Pancreas (tissue), 10 donors: Measurements from ENCODE around the gene CALR. TPM values are rescaled to one million over a fixed set of nuclear protein-coding genes. Genes with fewer than 3 reads are reported as not detected.

Experiments used
- ATAC-seq, 4 donors: fragments of 200-7000 bp; cut with Tn5 transposase; one replicate each; pipeline versions ENCODE4 v1.8.0 to v1.9.1; 2020; ENCODE audit warnings: mild to moderate bottlenecking in 4 of 4, moderate library complexity in 4 of 4
- DNase-seq, 6 donors: peaks; one replicate each; pipeline ENCODE4 v3.0.0-alpha.2; 2020
- FAIRE-seq: peaks from 2 replicates; lab custom pipeline; 2012; peaks lifted over from hg19 to GRCh38; lab: Jason Lieb, UNC
- H3K27ac ChIP-seq, 4 donors: fragments of 200-600 bp; sonication (generic); 1 replicate in 3 of 4; 2 replicates in 1 of 4; pipeline versions ENCODE4 v1.5.0 to v1.8.0; 2020
- H3K27me3 ChIP-seq, 4 donors: fragments of 200-600 bp; one replicate each; pipeline ENCODE4 v1.8.0; 2021
- H3K36me3 ChIP-seq, 3 donors: fragments of 200-600 bp; sonication (generic) in 1 of 3; one replicate each; pipeline versions ENCODE4 v1.5.0 to v1.8.0; 2020 to 2021
- H3K4me1 ChIP-seq, 3 donors: fragments of 200-600 bp; one replicate each; pipeline ENCODE4 v1.8.0; 2021
- H3K4me3 ChIP-seq, 4 donors: fragments of 200-600 bp; sonication (generic) in 2 of 4; one replicate each; pipeline versions ENCODE4 v1.5.0 to v1.8.0; 2020 to 2021
- H3K9me3 ChIP-seq, 4 donors: fragments of 200-600 bp; one replicate each; pipeline ENCODE4 v1.8.0; 2021
- CTCF ChIP-seq, 4 donors: fragments of 200-600 bp; sonication (generic) in 3 of 4; IDR thresholded peaks; one replicate each; pipeline versions ENCODE4 v1.5.0 to v1.8.0; 2021; ENCODE audit warnings: antibody characterized with exemption in 4 of 4
- WGBS, 2 donors: extraction: QIAGEN DNeasy Blood & Tissue Kit; methylation state at CpG; one replicate each; pipeline ENCODE4 v1.1.7; 2013; 5-methylcytosine and 5-hydroxymethylcytosine counted together
- intact Hi-C, 3 donors: fragments of 100-400 bp; cut with DNase I; formaldehyde crosslinking; loops; one replicate each; pipeline versions ENCODE4 v1.11.1 to v1.14.2; 2022
- polyA plus RNA-seq, 2 donors: library from polyadenylated mRNA; stranded (reverse); fragments of 200-250 nt; gene quantifications; one replicate each; pipeline ENCODE4 v1.2.3, GENCODE V29; 2013
- total RNA-seq, 6 donors: library from RNA; stranded (reverse); fragmentation: NEBNext Ultra II Directional in 4 of 6; extraction: Animal tissue kit (Norgen Biotek cat#: 25700) in 4 of 6; gene quantifications; one replicate each; pipeline versions ENCODE4 v1.2.1 to v1.2.4, GENCODE V29; 2021 to 2023
- donor health status: healthy with polysubstance abuse.
- donor health status: DM: no; HTN: no; CAD: no; lungs with moderate emphysema.
- donor health status: DM: no; HTN: no; CAD: no.
- donor health status: control.
- donor health status: control.
- donor health status: Bipolar disorder and iron deficiency.
- donor health status: DM: yes; HTN: yes; CAD: no.
- donor health status: DM: no; HTN: no; CAD: no.
- donor health status: DM: no; HTN: no; CAD: no.
- donor health status: DM: yes; HTN: yes; CAD: no.

CALR gene
- total and polyA plus RNA-seq, 8 donors = 132 to 681 (median 305) TPM

DNA sequence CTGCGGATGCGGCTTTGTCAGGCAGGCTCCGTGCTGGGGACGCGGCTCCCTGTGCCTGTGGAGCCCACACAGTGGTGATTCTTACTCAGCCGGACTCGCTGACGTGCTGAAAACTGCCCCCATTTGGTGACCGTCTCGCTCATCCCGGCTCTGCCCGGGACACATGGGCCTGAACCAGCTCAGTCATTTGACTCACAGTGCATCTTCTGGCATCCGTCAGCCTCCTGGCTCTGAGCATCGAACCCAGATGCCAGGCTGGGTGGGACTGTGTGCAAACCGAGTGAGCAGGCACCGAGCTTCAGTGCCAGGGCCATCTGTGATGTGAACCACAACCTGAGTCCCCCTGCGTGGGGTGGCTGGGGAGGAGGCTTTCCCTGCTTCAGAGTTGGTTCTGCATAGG is 41.9 kb upstream of the CALR start:
- Histone ChIP-seq H3K36me3 (no peaks in the 10 kb centered on the region), H3K9me3 (no peaks in the 10 kb centered on the region), H3K27ac (no peak overlapping the region), H3K27me3 (no peaks in the 10 kb centered on the region), H3K4me3 (no peak overlapping the region), H3K4me1 (peaks cover 0 to 7% (median 0%) of the 10 kb centered on the region in 3 donors)
- WGBS, 2 donors = 94 to 97% methylated on average over 17 of the region's 17 CpGs
- no peak for TF ChIP-seq CTCF (IDR thresholded peaks at IDR 0.05)
- FAIRE-seq (no peak), ATAC-seq (no peak), DNase-seq (no peak)
- intact Hi-C loops = no loop called here

GRCh38 chr19:12899891-12900518 is 38.4 kb upstream of the CALR start:
- no peak for TF ChIP-seq CTCF (IDR thresholded peaks at IDR 0.05)
- no peak for DNase-seq
- ATAC-seq = no peak

DNA sequence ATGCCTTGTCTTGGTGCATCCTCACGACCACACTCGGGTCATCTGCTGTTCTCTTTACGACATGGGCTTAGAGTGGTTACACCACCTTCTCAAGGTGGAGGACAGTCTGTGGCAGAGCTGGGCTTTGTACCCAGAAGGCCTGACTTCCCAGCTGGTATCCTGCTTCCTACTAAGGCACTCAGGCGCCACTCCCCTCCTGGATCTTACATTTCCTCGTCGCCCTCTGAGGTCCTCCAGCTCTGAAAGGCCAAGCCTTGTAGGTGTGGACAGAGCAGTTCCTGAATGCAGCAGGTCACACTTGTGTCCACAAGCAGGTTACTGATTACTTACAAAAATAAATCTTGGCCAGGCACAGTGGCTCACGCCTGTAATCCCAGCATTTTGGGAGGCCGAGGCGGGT is 31.2 kb upstream of the CALR start:
- no peak for TF ChIP-seq CTCF (IDR thresholded peaks at IDR 0.05)
- no peak overlapping the region for H3K27ac ChIP-seq
- ATAC-seq (peak in 2 of 4 donors; percentile 11 to 27), FAIRE-seq (no peak), DNase-seq (no peak)
- H3K27me3 ChIP-seq = no peaks in the 10 kb centered on the region
- WGBS, 2 donors = 88 to 92% methylated on average over 9 of the region's 9 CpGs
- intact Hi-C loops = no loop called here
- H3K4me3 ChIP-seq = no peak overlapping the region
- no peaks in the 10 kb centered on the region for H3K4me1 ChIP-seq
- H3K36me3 ChIP-seq = no peaks in the 10 kb centered on the region
- H3K9me3 ChIP-seq = no peaks in the 10 kb centered on the region

More at GRCh38 chr19:12899891-12900518, 38.4 kb upstream of the CALR start:
- H3K4me1 ChIP-seq = no peaks in the 10 kb centered on the region
- H3K4me3 ChIP-seq = no peak overlapping the region
- FAIRE-seq = no peak
- H3K27ac ChIP-seq = no peak overlapping the region
- no peaks in the 10 kb centered on the region for H3K36me3 ChIP-seq
- whole genome bisulfite sequencing, 2 donors = 84 to 91% methylated on average over 10 of the region's 10 CpGs
- no peaks in the 10 kb centered on the region for H3K27me3 ChIP-seq
- intact Hi-C loops = no loop called here
- no peaks in the 10 kb centered on the region for H3K9me3 ChIP-seq

DNA sequence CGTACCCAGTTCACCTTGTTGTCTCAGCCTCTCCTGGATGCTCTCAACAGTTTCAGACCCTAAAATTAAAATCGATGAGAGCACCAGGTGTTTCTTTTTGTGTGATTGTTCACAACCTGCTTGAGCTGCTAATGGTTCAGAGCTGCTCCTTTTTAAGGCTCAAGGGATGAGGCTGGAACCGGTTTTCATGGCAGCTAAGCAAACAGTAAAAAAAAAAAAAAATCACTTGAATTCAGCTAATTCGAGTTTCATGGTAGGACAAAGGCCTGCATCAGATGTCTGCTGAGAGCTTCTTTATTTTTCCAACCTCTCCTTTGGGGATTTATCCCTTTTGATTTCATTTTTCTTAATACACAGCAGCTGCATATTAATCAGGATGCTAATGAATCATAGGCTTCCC is 25.8 kb upstream of the CALR start:
- intact Hi-C loops = no loop called here
- peak overlapping the region in 2 of 4 donors; percentile 23 for H3K4me3 ChIP-seq
- TF ChIP-seq CTCF (IDR thresholded peaks at IDR 0.05) = no peak
- H3K27me3 ChIP-seq = no peaks in the 10 kb centered on the region
- DNase-seq (no peak), FAIRE-seq (no peak), ATAC-seq (peak; percentile 8 to 12 (median 10))
- peak overlapping the region; percentile 58 to 70 (median 64) for H3K27ac ChIP-seq
- no peaks in the 10 kb centered on the region for H3K36me3 ChIP-seq
- H3K4me1 ChIP-seq = peaks cover 0 to 17% (median 14%) of the 10 kb centered on the region in 3 donors
- 26 to 31% methylated on average over 4 of the region's 4 CpGs for WGBS, 2 donors
- no peaks in the 10 kb centered on the region for H3K9me3 ChIP-seq

GRCh38 chr19:12913011-12913561 is 25.3 kb upstream of the CALR start:
- no peak for FAIRE-seq
- Histone ChIP-seq H3K27ac (peak overlapping the region; percentile 58 to 70 (median 64)), H3K4me1 (peaks cover 0 to 17% (median 14%) of the 10 kb centered on the region in 3 donors), H3K36me3 (no peaks in the 10 kb centered on the region), H3K27me3 (no peaks in the 10 kb centered on the region), H3K4me3 (peak overlapping the region in 2 of 4 donors; percentile 23), H3K9me3 (no peaks in the 10 kb centered on the region)
- intact Hi-C loops = no loop called here
- no peak for TF ChIP-seq CTCF (IDR thresholded peaks at IDR 0.05)
- peak; percentile 83 to 87 (median 86) for ATAC-seq
- DNase-seq = peak; percentile 64 to 91 (median 81)
- WGBS, 2 donors = 2 to 5% methylated on average over 22 of the region's 22 CpGs
